ENCODE measurements around the gene PTPRN2. TPM values are rescaled to one million over a fixed set of nuclear protein-coding genes. Genes with fewer than 3 reads are reported as not detected.

Gene PTPRN2
- total RNA-seq, 1 experiment from 2014 or later: 1.1 TPM

- TF ChIP-seq TCF7L2 (IDR thresholded peaks at IDR 0.05; ENCODE audit: low read depth, low read length): no peak
- no peak for TF ChIP-seq SIN3A (IDR thresholded peaks at IDR 0.05; ENCODE audit: borderline replicate concordance, insufficient read depth, low read depth, low read length)
- no peak for TF ChIP-seq REST (IDR thresholded peaks at IDR 0.05; ENCODE audit: insufficient read depth in 1 of 2, low read depth in 2 of 2, low read length in 1 of 2)
- TF ChIP-seq POLR2AphosphoS5 (IDR thresholded peaks at IDR 0.05; ENCODE audit: low read depth, low read length): no peak
- TF ChIP-seq, protein P1, sequence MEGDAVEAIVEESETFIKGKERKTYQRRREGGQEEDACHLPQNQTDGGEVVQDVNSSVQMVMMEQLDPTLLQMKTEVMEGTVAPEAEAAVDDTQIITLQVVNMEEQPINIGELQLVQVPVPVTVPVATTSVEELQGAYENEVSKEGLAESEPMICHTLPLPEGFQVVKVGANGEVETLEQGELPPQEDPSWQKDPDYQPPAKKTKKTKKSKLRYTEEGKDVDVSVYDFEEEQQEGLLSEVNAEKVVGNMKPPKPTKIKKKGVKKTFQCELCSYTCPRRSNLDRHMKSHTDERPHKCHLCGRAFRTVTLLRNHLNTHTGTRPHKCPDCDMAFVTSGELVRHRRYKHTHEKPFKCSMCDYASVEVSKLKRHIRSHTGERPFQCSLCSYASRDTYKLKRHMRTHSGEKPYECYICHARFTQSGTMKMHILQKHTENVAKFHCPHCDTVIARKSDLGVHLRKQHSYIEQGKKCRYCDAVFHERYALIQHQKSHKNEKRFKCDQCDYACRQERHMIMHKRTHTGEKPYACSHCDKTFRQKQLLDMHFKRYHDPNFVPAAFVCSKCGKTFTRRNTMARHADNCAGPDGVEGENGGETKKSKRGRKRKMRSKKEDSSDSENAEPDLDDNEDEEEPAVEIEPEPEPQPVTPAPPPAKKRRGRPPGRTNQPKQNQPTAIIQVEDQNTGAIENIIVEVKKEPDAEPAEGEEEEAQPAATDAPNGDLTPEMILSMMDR (IDR thresholded peaks at IDR 0.05): no peak
- Histone ChIP-seq H3K4me1 (ENCODE audit: control insufficient read depth, insufficient read depth, low read length) (no peaks in the 10 kb centered on the region; the same call in 1 of the 2 replicates), H3K9me3 (ENCODE audit: control insufficient read depth, insufficient read depth, low read depth, low read length) (no peaks in the 10 kb centered on the region), H3K27me3 (ENCODE audit: control insufficient read depth, insufficient read depth, low read length) (peaks cover 9% of the 10 kb centered on the region), H3K36me3 (ENCODE audit: control insufficient read depth, insufficient read depth, low read length) (no peaks in the 10 kb centered on the region), H3K4me3 (ENCODE audit: low read depth in 2 of 2, low read length in 2 of 2) (peak overlapping the region; percentile 29 to 33; a peak in 3 of 4 replicates), H3K27ac (ENCODE audit: low read length) (no peak overlapping the region)
- in situ Hi-C loops (cut with HindIII; ENCODE audit: low pct_unique_long_range_greater_than_20kb, low sequenced_read_pairs) (no loop called here), intact Hi-C loops (cut with micrococcal nuclease; ENCODE audit: unreplicated experiment) (no loop called here)
- ATAC-seq (peak; percentile 37), DNase-seq (ENCODE audit: low read depth, low spot score) (no peak)
- no TSS peak for BruUV-seq (replicated peaks)
- ChIA-PET POLR2A (no interaction called here), CTCF (no interaction called here)
These were observed 658 bp upstream of the PTPRN2 start for GRCh38 chr7:158588085-158588877.

GRCh38 chr7:158586499-158587161 lies 993 bp downstream of the PTPRN2 start:
- in situ Hi-C loops (cut with HindIII; ENCODE audit: low pct_unique_long_range_greater_than_20kb, low sequenced_read_pairs) (no loop called here), intact Hi-C loops (cut with micrococcal nuclease; ENCODE audit: unreplicated experiment) (no loop called here)
- DNase-seq (ENCODE audit: low read depth, low spot score) (no peak), ATAC-seq (no peak)
- Histone ChIP-seq H3K36me3 (ENCODE audit: control insufficient read depth, insufficient read depth, low read length) (no peaks in the 10 kb centered on the region), H3K27ac (ENCODE audit: low read length) (no peak overlapping the region), H3K4me1 (ENCODE audit: control insufficient read depth, insufficient read depth, low read length) (no peaks in the 10 kb centered on the region; the same call in 1 of the 2 replicates), H3K4me3 (ENCODE audit: low read depth in 2 of 2, low read length in 2 of 2) (no peak overlapping the region; a peak in 1 of 4 replicates), H3K27me3 (ENCODE audit: control insufficient read depth, insufficient read depth, low read length) (peaks cover 13% of the 10 kb centered on the region), H3K9me3 (ENCODE audit: control insufficient read depth, insufficient read depth, low read depth, low read length) (no peaks in the 10 kb centered on the region)
- no TSS peak for BruUV-seq (replicated peaks)
- POLR2A ChIA-PET: no interaction called here
- CTCF ChIA-PET: no interaction called here
- TF ChIP-seq REST (IDR thresholded peaks at IDR 0.05; ENCODE audit: insufficient read depth in 1 of 2, low read depth in 2 of 2, low read length in 1 of 2) (no peak), POLR2AphosphoS5 (IDR thresholded peaks at IDR 0.05; ENCODE audit: low read depth, low read length) (no peak), SIN3A (IDR thresholded peaks at IDR 0.05; ENCODE audit: borderline replicate concordance, insufficient read depth, low read depth, low read length) (no peak), TCF7L2 (IDR thresholded peaks at IDR 0.05; ENCODE audit: low read depth, low read length) (no peak)
- TF ChIP-seq, protein P1 (IDR thresholded peaks at IDR 0.05): no peak
